PC-9 (cell line): ENCODE data around the gene ABHD16A. TPM values are rescaled to one million over a fixed set of nuclear protein-coding genes. Genes with fewer than 3 reads are reported as not detected.

Experiments used
- BruUV-seq: library from RNA; stranded (reverse); fragments of 400-500 nt; replicated peaks from 2 replicates; lab custom pipeline; 2021; lab: Mats Ljungman, UMichigan
- CTCF ChIA-PET: fragments of 300-600 bp; sonication (Branson Sonifier 250); formaldehyde crosslinking; loops from one replicate; lab custom pipeline; 2022; ENCODE audit warnings: antibody characterized with exemption; lab: Charles Lee
- POLR2A ChIA-PET: fragments of 300-600 bp; sonication (Branson Sonifier 250); formaldehyde crosslinking; loops from one replicate; lab custom pipeline; 2022; ENCODE audit warnings: antibody characterized with exemption; ENCODE audit not compliant: unreplicated experiment; lab: Charles Lee
- DNase-seq, 2 experiments: peaks; one replicate each; pipeline versions ENCODE4 v3.0.0 to v3.0.0-alpha.2; 2015 to 2022; ENCODE audit warnings: mixed read lengths in 1 of 2
- H2AFZ ChIP-seq: fragments of 200-600 bp; sonication (generic); 2 replicates; pipeline ENCODE4 v1.8.1; 2017; ENCODE audit warnings: antibody characterized with exemption
- H3F3A ChIP-seq: fragments of 200-600 bp; sonication (generic); 2 replicates; pipeline ENCODE4 v1.8.1; 2017; ENCODE audit warnings: antibody characterized with exemption, mild to moderate bottlenecking, low read depth; ENCODE audit not compliant: insufficient read depth
- H3K27ac ChIP-seq: fragments of 200-600 bp; sonication (generic); 2 replicates; pipeline ENCODE4 v1.6.1; 2016; ENCODE audit warnings: mixed run types
- H3K27me3 ChIP-seq: fragments of 200-600 bp; sonication (generic); 2 replicates; pipeline ENCODE4 v1.6.1; 2016; ENCODE audit warnings: low read depth, mixed run types; ENCODE audit not compliant: insufficient read depth
- H3K36me3 ChIP-seq: fragments of 200-600 bp; sonication (generic); 2 replicates; pipeline ENCODE4 v1.6.1; 2016; ENCODE audit warnings: low read depth, mixed run types
- H3K4me1 ChIP-seq: fragments of 200-600 bp; sonication (generic); replicated peaks from 2 replicates; pipeline ENCODE4 v1.6.1; 2016; ENCODE audit warnings: mixed run types; ENCODE audit not compliant: insufficient read depth
- H3K4me2 ChIP-seq: fragments of 200-600 bp; sonication (generic); 2 replicates; pipeline ENCODE4 v1.6.1; 2017; ENCODE audit warnings: mixed run types
- H3K4me3 ChIP-seq: fragments of 200-600 bp; sonication (generic); 2 replicates; pipeline ENCODE4 v1.6.1; 2016; ENCODE audit warnings: mixed run types
- H3K79me2 ChIP-seq: fragments of 200-600 bp; sonication (generic); 2 replicates; pipeline ENCODE4 v1.6.1; 2017; ENCODE audit warnings: low read depth, mixed run types
- H3K9me2 ChIP-seq: fragments of 200-600 bp; sonication (generic); 2 replicates; pipeline ENCODE4 v1.8.1; 2017; ENCODE audit warnings: mild to moderate bottlenecking; ENCODE audit not compliant: insufficient read depth
- H3K9me3 ChIP-seq: fragments of 200-600 bp; sonication (generic); 2 replicates; pipeline ENCODE4 v1.8.1; 2016; ENCODE audit warnings: low read depth; ENCODE audit not compliant: insufficient read depth
- H4K20me1 ChIP-seq: fragments of 200-600 bp; sonication (generic); 2 replicates; pipeline ENCODE4 v1.8.1; 2017; ENCODE audit not compliant: insufficient read depth
- EZH2 ChIP-seq: fragments of 200-600 bp; sonication (generic); IDR thresholded peaks from 2 replicates; pipeline ENCODE4 v1.8.0; 2017; ENCODE audit warnings: antibody characterized with exemption, low read depth
- intact Hi-C: fragments of 100-400 bp; cut with micrococcal nuclease; formaldehyde crosslinking; loops from one replicate; pipeline ENCODE4 v1.10.0; 2022; ENCODE audit not compliant: unreplicated experiment
- total RNA-seq: library from RNA; stranded (reverse); gene quantifications from 2 replicates; pipeline ENCODE4 v1.2.3, GENCODE V29; 2021
- TF ChIP-seq, protein P1 (sequence below): fragments of 200-600 bp; sonication (generic); conservative IDR thresholded peaks from 2 replicates; pipeline ENCODE4 v1.6.1; 2017; ENCODE audit warnings: mixed run types, antibody characterized with exemption, mild to moderate bottlenecking, moderate library complexity

Gene ABHD16A
- total RNA-seq, 1 experiment from 2014 or later: 35.2 TPM

DNA sequence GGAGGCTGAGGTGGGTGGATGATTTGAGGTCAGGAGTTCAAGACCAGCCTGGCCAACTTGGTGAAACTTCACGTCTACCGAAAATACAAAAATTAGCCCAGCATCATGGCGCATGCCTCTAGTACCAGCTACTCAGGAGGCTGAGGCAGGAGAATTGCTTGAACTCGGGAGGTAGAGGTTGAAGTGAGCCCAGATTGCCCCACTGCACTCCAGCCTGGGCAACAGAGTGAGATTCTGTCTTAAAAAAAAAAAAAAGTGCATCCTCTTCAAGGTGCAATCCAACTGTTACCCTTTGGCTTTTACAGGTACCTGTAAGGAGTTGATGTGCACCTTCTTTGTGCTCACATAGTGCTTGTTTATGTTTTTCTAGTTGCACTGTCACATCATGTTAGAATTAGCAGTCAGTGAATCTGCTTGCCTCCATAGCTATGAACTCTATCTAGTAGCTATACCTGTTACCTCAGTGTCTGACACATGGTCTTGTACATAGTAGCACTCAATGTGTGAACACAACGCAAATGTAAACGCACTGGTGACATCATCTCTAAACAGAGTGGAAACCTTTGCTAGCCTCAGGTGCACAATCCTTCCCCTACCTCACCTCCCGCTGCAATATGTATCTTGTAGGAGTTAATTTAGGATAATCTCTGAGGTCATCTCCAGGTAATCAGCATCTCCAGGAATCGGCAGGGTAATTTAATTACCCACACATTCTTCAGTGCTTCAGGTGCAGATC is 46.3 kb upstream of the ABHD16A start:
- H3K9me3 ChIP-seq: no peaks in the 10 kb centered on the region
- no peaks in the 10 kb centered on the region for H3K79me2 ChIP-seq
- no peak overlapping the region for H3K4me3 ChIP-seq
- no peak overlapping the region for H2AFZ ChIP-seq
- no peaks in the 10 kb centered on the region for H3K36me3 ChIP-seq
- TF ChIP-seq, protein P1, sequence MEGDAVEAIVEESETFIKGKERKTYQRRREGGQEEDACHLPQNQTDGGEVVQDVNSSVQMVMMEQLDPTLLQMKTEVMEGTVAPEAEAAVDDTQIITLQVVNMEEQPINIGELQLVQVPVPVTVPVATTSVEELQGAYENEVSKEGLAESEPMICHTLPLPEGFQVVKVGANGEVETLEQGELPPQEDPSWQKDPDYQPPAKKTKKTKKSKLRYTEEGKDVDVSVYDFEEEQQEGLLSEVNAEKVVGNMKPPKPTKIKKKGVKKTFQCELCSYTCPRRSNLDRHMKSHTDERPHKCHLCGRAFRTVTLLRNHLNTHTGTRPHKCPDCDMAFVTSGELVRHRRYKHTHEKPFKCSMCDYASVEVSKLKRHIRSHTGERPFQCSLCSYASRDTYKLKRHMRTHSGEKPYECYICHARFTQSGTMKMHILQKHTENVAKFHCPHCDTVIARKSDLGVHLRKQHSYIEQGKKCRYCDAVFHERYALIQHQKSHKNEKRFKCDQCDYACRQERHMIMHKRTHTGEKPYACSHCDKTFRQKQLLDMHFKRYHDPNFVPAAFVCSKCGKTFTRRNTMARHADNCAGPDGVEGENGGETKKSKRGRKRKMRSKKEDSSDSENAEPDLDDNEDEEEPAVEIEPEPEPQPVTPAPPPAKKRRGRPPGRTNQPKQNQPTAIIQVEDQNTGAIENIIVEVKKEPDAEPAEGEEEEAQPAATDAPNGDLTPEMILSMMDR: no peak
- TF ChIP-seq EZH2: no peak
- no peak for DNase-seq
- H4K20me1 ChIP-seq: no peaks in the 10 kb centered on the region
- H3K4me2 ChIP-seq: no peak overlapping the region
- ChIA-PET POLR2A (interaction anchor here (1.0 kb wide), 1 partner anchor 14 kb away, joined by 6 read pairs; no protein-coding TSS in a partner anchor), CTCF (no interaction called here)
- no TSS peak for BruUV-seq
- H3K27me3 ChIP-seq: no peaks in the 10 kb centered on the region
- H3K27ac ChIP-seq: no peak overlapping the region
- H3K4me1 ChIP-seq: peaks cover 20% of the 10 kb centered on the region
- no peaks in the 10 kb centered on the region for H3K9me2 ChIP-seq
- H3F3A ChIP-seq: peaks cover 32% of the 10 kb centered on the region; the same call in 1 of the 2 replicates
- intact Hi-C loops: no loop called here

DNA sequence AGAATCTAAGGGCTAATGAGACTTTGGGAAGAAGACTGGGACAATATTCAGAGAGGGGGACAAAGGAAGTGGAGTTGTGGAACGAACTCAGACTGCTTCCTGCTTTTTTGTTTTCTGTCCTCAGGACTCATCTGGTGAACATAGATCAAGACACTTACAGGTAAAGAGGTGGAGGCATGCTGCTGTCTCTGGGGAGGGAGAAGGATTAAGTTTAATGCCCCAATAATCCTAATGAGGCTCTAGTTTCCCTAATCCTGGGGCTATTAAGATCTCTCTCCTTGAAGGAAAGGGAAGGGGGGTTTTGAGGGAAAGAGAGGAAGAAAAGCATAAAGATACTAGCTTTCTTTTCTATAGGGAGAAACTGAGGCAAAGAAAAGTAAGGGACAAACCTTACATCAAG is 41.3 kb upstream of the ABHD16A start:
- CTCF ChIA-PET: no interaction called here
- Histone ChIP-seq H3K27me3 (no peaks in the 10 kb centered on the region), H3K9me2 (no peaks in the 10 kb centered on the region), H3K4me2 (no peak overlapping the region), H3F3A (peaks cover 31% of the 10 kb centered on the region; the same call in 1 of the 2 replicates), H3K27ac (no peak overlapping the region), H3K79me2 (peaks cover 7% of the 10 kb centered on the region; the same call in 1 of the 2 replicates), H3K4me3 (no peak overlapping the region), H2AFZ (no peak overlapping the region), H3K9me3 (no peaks in the 10 kb centered on the region), H3K4me1 (peaks cover 25% of the 10 kb centered on the region), H4K20me1 (no peaks in the 10 kb centered on the region), H3K36me3 (peaks cover 12% of the 10 kb centered on the region; the same call in 1 of the 2 replicates)
- TF ChIP-seq, protein P1: no peak
- no peak for TF ChIP-seq EZH2
- DNase-seq: no peak
- no TSS peak for BruUV-seq
- POLR2A ChIA-PET: interaction anchor here (1.5 kb wide), 1 partner anchor 19 kb away, joined by 6 read pairs; no protein-coding TSS in a partner anchor
- intact Hi-C loops: no loop called here

DNA sequence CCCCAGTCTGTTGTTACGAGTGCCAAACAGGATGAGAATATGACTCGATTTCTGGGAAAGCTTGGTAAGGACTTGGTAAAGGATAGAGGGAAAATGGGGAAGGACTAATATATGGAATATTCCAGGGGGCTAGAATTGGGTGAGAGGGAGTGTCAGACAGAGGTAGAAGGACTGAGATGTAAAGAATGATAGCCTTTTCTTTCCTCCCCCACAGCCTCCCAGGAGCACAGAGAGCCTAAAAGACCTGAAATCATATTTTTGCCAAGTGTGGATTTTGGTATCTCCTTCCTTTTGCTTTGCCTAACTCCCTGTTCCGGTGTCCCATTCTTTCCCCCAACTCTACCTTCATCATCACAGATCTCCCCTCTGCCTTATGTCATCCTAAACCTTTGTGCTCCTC is 39.8 kb upstream of the ABHD16A start:
- Histone ChIP-seq H3K9me3 (no peaks in the 10 kb centered on the region), H3K27me3 (no peaks in the 10 kb centered on the region), H2AFZ (no peak overlapping the region), H3K4me2 (no peak overlapping the region), H3K79me2 (peaks cover 7% of the 10 kb centered on the region; the same call in 1 of the 2 replicates), H3K36me3 (peaks cover 12% of the 10 kb centered on the region; the same call in 1 of the 2 replicates), H3F3A (peaks cover 38% of the 10 kb centered on the region), H4K20me1 (no peaks in the 10 kb centered on the region), H3K4me1 (peaks cover 37% of the 10 kb centered on the region), H3K27ac (no peak overlapping the region), H3K9me2 (no peaks in the 10 kb centered on the region), H3K4me3 (no peak overlapping the region)
- intact Hi-C loops: no loop called here
- POLR2A ChIA-PET: no interaction called here
- no peak for TF ChIP-seq EZH2
- TF ChIP-seq, protein P1: no peak
- no TSS peak for BruUV-seq
- CTCF ChIA-PET: no interaction called here
- no peak for DNase-seq
